Memory B cell (primary cell): ENCODE data around the gene RAB39A.
"Not testable (repeated sequence)": the region's sequence is repeated elsewhere in the genome, so short reads cannot be mapped to it uniquely, and the experiment has no call there.

Experiments used
- ATAC-seq: fragments of 150-1000 bp; cut with Tn5 transposase; 2 replicates; pipeline ENCODE4 v1.10.0; 2021; ENCODE audit warnings: low read depth, mild to moderate bottlenecking, moderate library complexity
- DNase-seq, 2 donors: peaks; one replicate each; pipeline ENCODE4 v3.0.0; 2022; ENCODE audit warnings: low spot score in 2 of 2
- H3K27ac Mint-ChIP-seq: one replicate; pipeline ENCODE4 v1.8.0; 2022; ENCODE audit warnings: mild to moderate bottlenecking, moderate library complexity, mixed read lengths
- H3K27me3 Mint-ChIP-seq: one replicate; pipeline ENCODE4 v1.8.0; 2022; ENCODE audit warnings: mixed read lengths
- H3K36me3 Mint-ChIP-seq: one replicate; pipeline ENCODE4 v1.8.0; 2022; ENCODE audit warnings: mild to moderate bottlenecking, mixed read lengths
- H3K4me1 Mint-ChIP-seq: one replicate; pipeline ENCODE4 v1.8.0; 2022; ENCODE audit warnings: mixed read lengths
- H3K4me3 Mint-ChIP-seq: one replicate; pipeline ENCODE4 v1.8.0; 2022; ENCODE audit warnings: mild to moderate bottlenecking, moderate library complexity, mixed read lengths
- H3K9me3 Mint-ChIP-seq: one replicate; pipeline ENCODE4 v1.8.0; 2022; ENCODE audit warnings: mixed read lengths

RAB39A gene

GRCh38 chr11:107929611-107930200, 1.5 kb downstream of the RAB39A start:
- Mint-ChIP-seq H3K9me3 (no peaks in the 10 kb centered on the region), H3K36me3 (no peaks in the 10 kb centered on the region), H3K4me1 (peaks cover 17% of the 10 kb centered on the region), H3K27ac (peak overlapping the region; percentile 94), H3K4me3 (peak overlapping the region; percentile 98), H3K27me3 (no peaks in the 10 kb centered on the region)
- ATAC-seq (peak; percentile 23), DNase-seq (peak; percentile 13 to 23)

GRCh38 chr11:107931206-107931605, 3.0 kb downstream of the RAB39A start:
- H3K4me3 Mint-ChIP-seq: no peak overlapping the region
- H3K4me1 Mint-ChIP-seq: peaks cover 18% of the 10 kb centered on the region
- ATAC-seq (no peak), DNase-seq (no peak)
- peaks cover 5% of the 10 kb centered on the region for H3K36me3 Mint-ChIP-seq
- H3K27ac Mint-ChIP-seq: no peak overlapping the region
- no peaks in the 10 kb centered on the region for H3K9me3 Mint-ChIP-seq
- H3K27me3 Mint-ChIP-seq: no peaks in the 10 kb centered on the region

- Mint-ChIP-seq H3K36me3 (peaks cover 6% of the 10 kb centered on the region), H3K9me3 (no peaks in the 10 kb centered on the region), H3K27me3 (no peaks in the 10 kb centered on the region), H3K4me1 (peaks cover 2% of the 10 kb centered on the region), H3K27ac (no peak overlapping the region), H3K4me3 (no peak overlapping the region)
- ATAC-seq (no peak), DNase-seq (no peak)
These were observed 19.7 kb downstream of the RAB39A start for GRCh38 chr11:107947904-107948303.

- not testable (repeated sequence) for H3K4me1 Mint-ChIP-seq, H3K4me3 Mint-ChIP-seq, H3K27me3 Mint-ChIP-seq, DNase-seq, H3K36me3 Mint-ChIP-seq, H3K27ac Mint-ChIP-seq, H3K9me3 Mint-ChIP-seq, ATAC-seq
These were observed 20.1 kb downstream of the RAB39A start for GRCh38 chr11:107948328-107948727.

- ATAC-seq (no peak), DNase-seq (no peak)
- no peak overlapping the region for H3K4me3 Mint-ChIP-seq
- peaks cover 2% of the 10 kb centered on the region for H3K4me1 Mint-ChIP-seq
- no peaks in the 10 kb centered on the region for H3K27me3 Mint-ChIP-seq
- peaks cover 2% of the 10 kb centered on the region for H3K36me3 Mint-ChIP-seq
- no peak overlapping the region for H3K27ac Mint-ChIP-seq
- no peaks in the 10 kb centered on the region for H3K9me3 Mint-ChIP-seq
These were observed 22.9 kb downstream of the RAB39A start for GRCh38 chr11:107951155-107951554.

GRCh38 chr11:107953446-107953845, 25.2 kb downstream of the RAB39A start:
- Mint-ChIP-seq H3K36me3 (no peaks in the 10 kb centered on the region), H3K27me3 (no peaks in the 10 kb centered on the region)

GRCh38 chr11:107956543-107956942, 28.3 kb downstream of the RAB39A start:
- DNase-seq (no peak), ATAC-seq (no peak)
- no peaks in the 10 kb centered on the region for H3K27me3 Mint-ChIP-seq
- no peaks in the 10 kb centered on the region for H3K36me3 Mint-ChIP-seq
- no peak overlapping the region for H3K4me3 Mint-ChIP-seq
- H3K4me1 Mint-ChIP-seq: peaks cover 9% of the 10 kb centered on the region
- no peaks in the 10 kb centered on the region for H3K9me3 Mint-ChIP-seq
- no peak overlapping the region for H3K27ac Mint-ChIP-seq

More at GRCh38 chr11:107953446-107953845, 25.2 kb downstream of the RAB39A start:
- Mint-ChIP-seq H3K4me1 (peaks cover 6% of the 10 kb centered on the region), H3K9me3 (no peaks in the 10 kb centered on the region), H3K4me3 (no peak overlapping the region), H3K27ac (no peak overlapping the region)
- DNase-seq (no peak), ATAC-seq (no peak)

GRCh38 chr11:107957109-107957588, 28.9 kb downstream of the RAB39A start:
- no peak for ATAC-seq
- H3K27me3 Mint-ChIP-seq: no peaks in the 10 kb centered on the region

GRCh38 chr11:107961480-107961879, 33.2 kb downstream of the RAB39A start:
- Mint-ChIP-seq H3K4me3 (no peak overlapping the region), H3K9me3 (no peaks in the 10 kb centered on the region), H3K27me3 (no peaks in the 10 kb centered on the region), H3K27ac (peak overlapping the region; percentile 50), H3K36me3 (peaks cover 7% of the 10 kb centered on the region), H3K4me1 (peaks cover 6% of the 10 kb centered on the region)
- DNase-seq (no peak), ATAC-seq (no peak)

More at GRCh38 chr11:107957109-107957588, 28.9 kb downstream of the RAB39A start:
- Mint-ChIP-seq H3K27ac (no peak overlapping the region), H3K4me1 (peaks cover 9% of the 10 kb centered on the region), H3K4me3 (no peak overlapping the region), H3K9me3 (no peaks in the 10 kb centered on the region), H3K36me3 (peaks cover 4% of the 10 kb centered on the region)
- DNase-seq: no peak

- no peaks in the 10 kb centered on the region for H3K9me3 Mint-ChIP-seq
- H3K4me3 Mint-ChIP-seq: no peak overlapping the region
- peaks cover 3% of the 10 kb centered on the region for H3K4me1 Mint-ChIP-seq
- no peaks in the 10 kb centered on the region for H3K27me3 Mint-ChIP-seq
- ATAC-seq (no peak), DNase-seq (no peak)
- no peak overlapping the region for H3K27ac Mint-ChIP-seq
- H3K36me3 Mint-ChIP-seq: peaks cover 7% of the 10 kb centered on the region
These were observed 33.9 kb downstream of the RAB39A start for GRCh38 chr11:107962181-107962580.

GRCh38 chr11:107963091-107963490, 34.8 kb downstream of the RAB39A start:
- Mint-ChIP-seq H3K4me1 (peaks cover 3% of the 10 kb centered on the region), H3K36me3 (peaks cover 7% of the 10 kb centered on the region), H3K4me3 (no peak overlapping the region), H3K9me3 (no peaks in the 10 kb centered on the region), H3K27me3 (no peaks in the 10 kb centered on the region), H3K27ac (no peak overlapping the region)
- DNase-seq (no peak), ATAC-seq (no peak)

GRCh38 chr11:107969219-107969618, 41.0 kb downstream of the RAB39A start:
- ATAC-seq (no peak), DNase-seq (no peak)
- no peak overlapping the region for H3K27ac Mint-ChIP-seq
- no peaks in the 10 kb centered on the region for H3K27me3 Mint-ChIP-seq
- no peaks in the 10 kb centered on the region for H3K4me1 Mint-ChIP-seq
- no peaks in the 10 kb centered on the region for H3K9me3 Mint-ChIP-seq
- H3K4me3 Mint-ChIP-seq: no peak overlapping the region
- no peaks in the 10 kb centered on the region for H3K36me3 Mint-ChIP-seq

- Mint-ChIP-seq H3K9me3 (no peaks in the 10 kb centered on the region), H3K36me3 (no peaks in the 10 kb centered on the region), H3K27ac (no peak overlapping the region), H3K27me3 (no peaks in the 10 kb centered on the region), H3K4me3 (no peak overlapping the region), H3K4me1 (no peaks in the 10 kb centered on the region)
- ATAC-seq: no peak
- no peak for DNase-seq
These were observed 41.8 kb downstream of the RAB39A start for GRCh38 chr11:107970049-107970448.

GRCh38 chr11:107973641-107974040, 45.4 kb downstream of the RAB39A start:
- ATAC-seq (no peak), DNase-seq (no peak)
- no peaks in the 10 kb centered on the region for H3K27me3 Mint-ChIP-seq
- no peaks in the 10 kb centered on the region for H3K4me1 Mint-ChIP-seq
- no peaks in the 10 kb centered on the region for H3K36me3 Mint-ChIP-seq
- H3K4me3 Mint-ChIP-seq: no peak overlapping the region
- no peak overlapping the region for H3K27ac Mint-ChIP-seq
- no peaks in the 10 kb centered on the region for H3K9me3 Mint-ChIP-seq
